Pons (tissue), 1 donor: ENCODE measurements around the gene LLCFC1.

Experiments
- DNase-seq: peaks from one replicate; pipeline ENCODE4 v3.0.0-alpha.2; 2016; ENCODE audit warnings: low spot score

Gene LLCFC1

GRCh38 chr7:142939226-142939910, at the start of gene LLCFC1:
TSS of gene LLCFC1 (plus strand) at chr7:142939484. CDS start at chr7:142939622, 138 bp downstream.
- DNase-seq, result no peak

- no peak for DNase-seq
Measured at GRCh38 chr7:142889816-142890215, 49.5 kb upstream of the LLCFC1 start.

- DNase-seq, result no peak
Measured at GRCh38 chr7:142890874-142891485, 48.3 kb upstream of the LLCFC1 start.

GRCh38 chr7:142891490-142892082, 47.7 kb upstream of the LLCFC1 start:
- DNase-seq, result no peak

- no peak for DNase-seq
Measured at GRCh38 chr7:142892951-142893350, 46.3 kb upstream of the LLCFC1 start.

GRCh38 chr7:142894112-142894984, 44.9 kb upstream of the LLCFC1 start:
- no peak for DNase-seq

- DNase-seq, result no peak
Measured at GRCh38 chr7:142894985-142895593, 44.2 kb upstream of the LLCFC1 start.

GRCh38 chr7:142896151-142896550, 43.1 kb upstream of the LLCFC1 start:
- no peak for DNase-seq

GRCh38 chr7:142896741-142897379, 42.4 kb upstream of the LLCFC1 start:
- DNase-seq, result no peak

- DNase-seq, result no peak
Measured at GRCh38 chr7:142897691-142898090, 41.6 kb upstream of the LLCFC1 start.

- DNase-seq, result no peak
Measured at GRCh38 chr7:142898377-142899170, 40.7 kb upstream of the LLCFC1 start.

GRCh38 chr7:142899661-142900060, 39.6 kb upstream of the LLCFC1 start:
- no peak for DNase-seq

GRCh38 chr7:142901426-142902259, 37.6 kb upstream of the LLCFC1 start:
- no peak for DNase-seq

GRCh38 chr7:142904128-142904527, 35.2 kb upstream of the LLCFC1 start:
- DNase-seq, result no peak

- no peak for DNase-seq
Measured at GRCh38 chr7:142905759-142906158, 33.5 kb upstream of the LLCFC1 start.

- no peak for DNase-seq
Measured at GRCh38 chr7:142906643-142907042, 32.6 kb upstream of the LLCFC1 start.

- no peak for DNase-seq
Measured at GRCh38 chr7:142908290-142908689, 31.0 kb upstream of the LLCFC1 start.

- peak; percentile 59 for DNase-seq
Measured at GRCh38 chr7:142908921-142909890, 30.1 kb upstream of the LLCFC1 start.

GRCh38 chr7:142910031-142910433, 29.3 kb upstream of the LLCFC1 start:
- DNase-seq, result no peak
